ENCODE measurements around the gene NOS2. TPM values are rescaled to one million over a fixed set of nuclear protein-coding genes. Genes with fewer than 3 reads are reported as not detected.
"Not testable (repeated sequence)": the region's sequence is repeated elsewhere in the genome, so short reads cannot be mapped to it uniquely, and the experiment has no call there.

NOS2 gene
- total RNA-seq, 3 donors from 2014 or later: 10.5 to 67.1 (median 11.0) TPM

DNA sequence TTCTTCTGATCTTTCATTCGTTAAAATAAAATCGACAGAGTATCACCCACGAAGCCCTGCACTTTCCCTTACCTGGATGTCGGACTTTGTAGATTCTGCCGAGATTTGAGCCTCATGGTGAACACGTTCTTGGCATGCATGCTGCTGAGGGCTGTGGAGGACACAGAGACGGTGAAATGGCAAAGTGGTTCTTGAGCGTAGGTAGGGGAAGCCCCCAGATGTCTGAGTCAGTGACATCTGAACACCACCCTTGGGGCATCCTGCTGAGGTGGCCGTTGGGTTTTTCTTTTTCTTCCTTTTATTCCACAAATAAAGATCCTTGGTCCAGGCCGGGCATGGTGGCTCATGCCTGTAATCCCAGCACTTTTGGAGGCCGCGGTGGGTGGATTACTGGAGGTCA is 33.9 kb downstream of the NOS2 start:
- DNase-seq: no peak
- no peaks in the 10 kb centered on the region for H3K9me3 ChIP-seq
- TF ChIP-seq, protein P1, sequence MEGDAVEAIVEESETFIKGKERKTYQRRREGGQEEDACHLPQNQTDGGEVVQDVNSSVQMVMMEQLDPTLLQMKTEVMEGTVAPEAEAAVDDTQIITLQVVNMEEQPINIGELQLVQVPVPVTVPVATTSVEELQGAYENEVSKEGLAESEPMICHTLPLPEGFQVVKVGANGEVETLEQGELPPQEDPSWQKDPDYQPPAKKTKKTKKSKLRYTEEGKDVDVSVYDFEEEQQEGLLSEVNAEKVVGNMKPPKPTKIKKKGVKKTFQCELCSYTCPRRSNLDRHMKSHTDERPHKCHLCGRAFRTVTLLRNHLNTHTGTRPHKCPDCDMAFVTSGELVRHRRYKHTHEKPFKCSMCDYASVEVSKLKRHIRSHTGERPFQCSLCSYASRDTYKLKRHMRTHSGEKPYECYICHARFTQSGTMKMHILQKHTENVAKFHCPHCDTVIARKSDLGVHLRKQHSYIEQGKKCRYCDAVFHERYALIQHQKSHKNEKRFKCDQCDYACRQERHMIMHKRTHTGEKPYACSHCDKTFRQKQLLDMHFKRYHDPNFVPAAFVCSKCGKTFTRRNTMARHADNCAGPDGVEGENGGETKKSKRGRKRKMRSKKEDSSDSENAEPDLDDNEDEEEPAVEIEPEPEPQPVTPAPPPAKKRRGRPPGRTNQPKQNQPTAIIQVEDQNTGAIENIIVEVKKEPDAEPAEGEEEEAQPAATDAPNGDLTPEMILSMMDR (IDR thresholded peaks at IDR 0.05): no peak
- H3K4me1 ChIP-seq (ENCODE audit: low read depth): no peaks in the 10 kb centered on the region
- intact Hi-C loops (cut with DNase I, micrococcal nuclease): loop anchor here in 1 of 2 donors (10.0 kb wide), 1 partner anchor 108 kb away; no protein-coding TSS in a partner anchor
- H3K4me3 ChIP-seq: no peak overlapping the region
- ATAC-seq: no peak
- H3K36me3 ChIP-seq (ENCODE audit: low read depth): no peaks in the 10 kb centered on the region

DNA sequence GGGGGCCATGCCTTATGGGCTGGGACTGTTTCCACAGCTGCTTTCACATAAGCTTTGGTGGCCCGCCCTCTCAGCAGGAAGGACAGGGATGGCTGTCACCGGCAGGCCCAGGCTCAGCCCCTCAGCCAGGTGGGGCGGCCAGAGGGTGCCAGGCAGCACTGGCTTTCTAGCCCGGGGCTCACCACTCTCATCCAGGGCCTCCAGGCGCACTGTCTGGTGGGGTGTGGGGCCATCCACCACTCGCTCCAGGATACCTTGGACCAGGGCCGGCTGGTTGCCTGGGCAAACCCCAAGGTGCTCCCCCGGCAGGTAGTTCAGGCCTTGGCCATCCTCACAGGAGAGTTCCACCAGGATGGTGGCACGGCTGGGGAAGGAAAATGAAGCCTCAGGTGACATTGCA is 35.0 kb downstream of the NOS2 start:
- Histone ChIP-seq H3K36me3 (ENCODE audit: low read depth) (no peaks in the 10 kb centered on the region), H3K4me3 (no peak overlapping the region), H3K9me3 (no peaks in the 10 kb centered on the region), H3K4me1 (ENCODE audit: low read depth) (no peaks in the 10 kb centered on the region)
- DNase-seq (no peak), ATAC-seq (no peak)
- TF ChIP-seq, protein P1 (IDR thresholded peaks at IDR 0.05): no peak
- intact Hi-C loops (cut with DNase I, micrococcal nuclease): loop anchor here in 1 of 2 donors (10.0 kb wide), 1 partner anchor 109 kb away; no protein-coding TSS in a partner anchor

DNA sequence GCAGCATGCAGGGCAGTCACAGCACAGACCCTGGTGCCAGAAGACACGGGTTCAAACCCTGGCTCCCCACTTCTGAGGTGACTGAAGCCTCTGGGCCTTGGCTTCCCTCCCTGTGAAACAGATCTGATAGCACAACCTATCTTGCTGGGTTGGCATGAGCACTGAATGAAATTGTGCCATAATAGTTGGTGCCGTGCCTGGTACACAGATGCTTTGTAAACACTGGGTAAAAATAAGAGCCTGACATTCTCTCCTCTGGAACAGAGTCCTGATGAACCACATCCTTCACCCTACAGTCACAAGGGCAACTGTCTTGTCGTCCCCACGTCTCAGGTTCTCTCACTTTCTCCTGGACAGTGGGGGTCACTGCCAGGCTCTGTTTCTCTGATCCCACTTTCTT is 35.7 kb downstream of the NOS2 start:
- intact Hi-C loops (cut with DNase I, micrococcal nuclease): loop anchor here in 1 of 2 donors (10.0 kb wide), 1 partner anchor 110 kb away; no protein-coding TSS in a partner anchor
- Histone ChIP-seq H3K4me1 (ENCODE audit: low read depth) (no peaks in the 10 kb centered on the region), H3K9me3 (no peaks in the 10 kb centered on the region), H3K36me3 (ENCODE audit: low read depth) (no peaks in the 10 kb centered on the region), H3K4me3 (no peak overlapping the region)
- DNase-seq (no peak), ATAC-seq (no peak)
- TF ChIP-seq, protein P1 (IDR thresholded peaks at IDR 0.05): no peak

DNA sequence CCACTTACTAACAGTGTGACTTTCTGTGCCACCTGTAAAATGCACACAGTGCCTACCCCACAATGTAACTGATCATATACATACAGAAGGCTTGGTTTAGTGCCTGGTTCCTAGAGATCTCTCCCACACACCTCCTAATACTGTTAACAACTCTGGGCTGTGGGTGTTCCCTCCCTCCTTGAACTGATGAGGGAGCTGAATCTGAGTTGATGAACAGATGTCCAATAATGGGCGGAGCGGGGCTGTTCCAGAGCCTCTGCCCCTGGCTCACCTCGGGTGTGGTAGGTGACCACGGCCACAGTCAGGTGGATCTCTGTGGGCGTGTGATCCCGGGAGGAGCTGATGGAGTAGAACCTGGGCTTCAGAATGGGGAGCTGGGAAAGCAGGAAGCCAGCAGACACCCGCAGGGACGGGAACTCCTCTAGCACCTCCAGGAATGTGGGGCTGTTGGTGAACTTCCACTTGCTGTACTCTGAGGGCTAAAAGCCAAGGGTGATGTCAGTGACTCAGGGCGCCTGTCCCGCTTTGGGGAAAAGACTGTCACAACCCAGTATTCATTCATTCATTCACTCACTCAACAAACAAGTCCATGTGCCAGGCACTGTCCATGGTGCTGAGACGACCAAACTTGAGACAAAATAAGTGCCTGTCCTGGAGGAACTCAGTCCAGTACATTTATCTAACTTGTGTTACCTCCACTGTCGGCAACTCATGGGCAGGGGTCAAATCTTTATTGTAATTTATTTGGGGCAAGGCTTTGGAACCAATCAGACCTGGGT is 37.6 kb downstream of the NOS2 start:
- Histone ChIP-seq H3K36me3 (ENCODE audit: low read depth) (no peaks in the 10 kb centered on the region), H3K4me3 (no peak overlapping the region), H3K4me1 (ENCODE audit: low read depth) (no peaks in the 10 kb centered on the region), H3K9me3 (no peaks in the 10 kb centered on the region)
- ATAC-seq (no peak), DNase-seq (peak in 1 of 3 donors; percentile 45)
- TF ChIP-seq, protein P1 (IDR thresholded peaks at IDR 0.05): no peak
- intact Hi-C loops (cut with DNase I, micrococcal nuclease): loop anchor here in 1 of 2 donors (10.0 kb wide), 1 partner anchor 112 kb away; no protein-coding TSS in a partner anchor

DNA sequence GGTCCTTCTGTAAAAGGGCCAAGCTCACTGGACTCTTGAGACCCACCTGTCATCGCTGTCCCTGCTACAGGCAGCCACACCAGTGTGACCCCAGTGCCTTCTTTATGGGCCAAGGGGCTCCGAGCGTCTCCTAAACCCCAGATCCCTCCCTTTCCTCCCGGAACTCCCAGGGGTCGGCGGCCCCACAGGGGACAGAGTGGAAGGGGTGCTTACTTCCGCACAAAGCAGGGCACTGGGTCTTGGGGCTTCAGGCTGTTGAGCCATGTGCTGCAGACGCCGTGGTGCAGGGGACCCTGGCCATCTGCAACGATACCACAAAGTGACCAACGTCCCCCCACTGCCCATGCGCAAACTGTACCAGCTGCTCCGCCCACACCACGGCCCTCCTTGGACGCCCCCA is 39.4 kb downstream of the NOS2 start:
- not testable (repeated sequence) for H3K9me3 ChIP-seq; H3K36me3 ChIP-seq (ENCODE audit: low read depth); ATAC-seq; H3K4me1 ChIP-seq (ENCODE audit: low read depth); H3K4me3 ChIP-seq; DNase-seq
- intact Hi-C loops (cut with DNase I, micrococcal nuclease): loop anchor here in 1 of 2 donors (10.0 kb wide), 1 partner anchor 114 kb away; no protein-coding TSS in a partner anchor
